HT-29 (cell line): ENCODE measurements around the gene RUNX1. TPM values are rescaled to one million over a fixed set of nuclear protein-coding genes. Genes with fewer than 3 reads are reported as not detected.

Experiments
- DNase-seq: peaks from one replicate; pipeline ENCODE4 v3.0.0-alpha.2; 2015; ENCODE audit warnings: low spot score
- total RNA-seq: library from RNA; depleted of rRNA; stranded (reverse); fragments of >200 nt; shearing (Covaris generic); gene quantifications from 2 replicates; pipeline ENCODE4 v1.2.3, GENCODE V29; 2014

Gene RUNX1
- total RNA-seq, 1 experiment from 2014 or later = 26.7 TPM

GRCh38 chr21:34792504-34793089 lies 256.5 kb downstream of the RUNX1 start:
- no peak for DNase-seq

GRCh38 chr21:34791776-34792503 lies 257.2 kb downstream of the RUNX1 start:
- no peak for DNase-seq

- DNase-seq = no peak
Observed at GRCh38 chr21:34790834-34791233, 258.3 kb downstream of the RUNX1 start.

GRCh38 chr21:34790341-34790740 lies 258.8 kb downstream of the RUNX1 start:
- no peak for DNase-seq

GRCh38 chr21:34788879-34789278 lies 260.2 kb downstream of the RUNX1 start:
- DNase-seq = no peak

GRCh38 chr21:34783815-34784214 lies 265.3 kb downstream of the RUNX1 start:
- DNase-seq = no peak

GRCh38 chr21:34782506-34783360 lies 266.4 kb downstream of the RUNX1 start:
- DNase-seq = no peak

- DNase-seq = no peak
Observed at GRCh38 chr21:34781526-34781925, 267.6 kb downstream of the RUNX1 start.

- DNase-seq = no peak
Observed at GRCh38 chr21:34779860-34780259, 269.2 kb downstream of the RUNX1 start.

GRCh38 chr21:34775793-34776192 lies 273.3 kb downstream of the RUNX1 start:
- peak; percentile 63 for DNase-seq

GRCh38 chr21:34774750-34775149 lies 274.4 kb downstream of the RUNX1 start:
- DNase-seq = no peak

GRCh38 chr21:34771512-34772028 lies 277.5 kb downstream of the RUNX1 start:
- peak; percentile 35 for DNase-seq

- no peak for DNase-seq
Observed at GRCh38 chr21:34770576-34770975, 278.5 kb downstream of the RUNX1 start.

- no peak for DNase-seq
Observed at GRCh38 chr21:34768326-34768725, 280.8 kb downstream of the RUNX1 start.

- DNase-seq = no peak
Observed at GRCh38 chr21:34766862-34767261, 282.2 kb downstream of the RUNX1 start.

- DNase-seq = no peak
Observed at GRCh38 chr21:34765619-34766018, 283.5 kb downstream of the RUNX1 start.

GRCh38 chr21:34764715-34765284 lies 284.3 kb downstream of the RUNX1 start:
- DNase-seq = no peak

GRCh38 chr21:34762786-34763185 lies 286.3 kb downstream of the RUNX1 start:
- no peak for DNase-seq

GRCh38 chr21:34761758-34762330 lies 287.3 kb downstream of the RUNX1 start:
- no peak for DNase-seq

GRCh38 chr21:34754690-34755647 lies 294.1 kb downstream of the RUNX1 start:
- DNase-seq = no peak
